ENCODE results near the gene TENT5C. TPM values are rescaled to one million over a fixed set of nuclear protein-coding genes. Genes with fewer than 3 reads are reported as not detected.

TENT5C gene
- total and polyA plus RNA-seq, 9 of the 15 experiments (the other 6 are each of a cell fraction or from before 2014, with no cell fraction given): 1.8 to 7.7 (median 4.0) TPM

DNA sequence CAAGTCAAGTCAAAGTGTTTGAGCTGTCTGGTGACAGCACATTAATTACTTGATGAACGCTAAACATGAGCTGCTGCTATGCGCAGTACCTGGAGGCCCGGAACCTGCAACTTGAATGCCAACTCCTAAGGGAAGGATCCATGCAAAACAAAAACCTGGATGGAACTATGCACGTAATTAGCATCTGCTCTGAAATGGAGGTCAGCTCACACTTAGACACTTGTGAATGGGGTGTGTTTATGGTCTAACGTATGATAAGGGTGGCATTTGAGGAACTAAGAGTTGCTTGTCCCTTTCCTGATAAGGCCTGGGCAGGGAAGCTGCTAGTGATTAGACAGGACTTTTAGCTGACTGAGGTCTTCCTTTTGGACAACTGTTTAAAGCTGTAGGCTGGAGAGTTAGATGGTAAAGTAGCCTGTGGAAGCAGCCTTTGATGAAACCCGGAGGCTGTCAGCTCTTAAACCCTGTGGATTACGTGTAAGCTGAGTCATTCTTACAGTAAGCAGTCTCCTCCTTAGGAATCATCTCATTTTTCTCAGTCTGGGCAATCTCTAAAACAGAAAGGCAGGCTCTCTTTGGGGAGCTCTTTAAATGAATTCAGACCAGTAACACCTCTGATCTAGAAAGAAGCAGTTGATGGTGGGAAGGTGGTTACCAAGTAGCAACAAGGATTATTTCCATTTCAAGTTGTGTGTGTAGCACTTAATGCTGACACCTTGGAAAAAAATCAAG lies 6.8 kb downstream of the TENT5C start (continued):
- TF ChIP-seq, protein P1, sequence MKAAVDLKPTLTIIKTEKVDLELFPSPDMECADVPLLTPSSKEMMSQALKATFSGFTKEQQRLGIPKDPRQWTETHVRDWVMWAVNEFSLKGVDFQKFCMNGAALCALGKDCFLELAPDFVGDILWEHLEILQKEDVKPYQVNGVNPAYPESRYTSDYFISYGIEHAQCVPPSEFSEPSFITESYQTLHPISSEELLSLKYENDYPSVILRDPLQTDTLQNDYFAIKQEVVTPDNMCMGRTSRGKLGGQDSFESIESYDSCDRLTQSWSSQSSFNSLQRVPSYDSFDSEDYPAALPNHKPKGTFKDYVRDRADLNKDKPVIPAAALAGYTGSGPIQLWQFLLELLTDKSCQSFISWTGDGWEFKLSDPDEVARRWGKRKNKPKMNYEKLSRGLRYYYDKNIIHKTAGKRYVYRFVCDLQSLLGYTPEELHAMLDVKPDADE (conservative IDR thresholded peaks at IDR 0.05; ENCODE audit: control insufficient read depth, low read depth, low read length): peak; percentile 66; the same call in 1 of the 2 replicates
- TF ChIP-seq GTF2E2 (tag; IDR thresholded peaks at IDR 0.05) (peak; percentile 21; the same call in 1 of the 2 replicates), CBX3 (IDR thresholded peaks at IDR 0.05; ENCODE audit: borderline replicate concordance in 1 of 2, low read length in 2 of 2) (peak in 1 of 2 experiments; percentile 46; a peak in 1 of 3 replicates), KLF10 (CRISPR knock-in tag; IDR thresholded peaks at IDR 0.05) (no peak), L3MBTL2 (IDR thresholded peaks at IDR 0.05) (peak; percentile 32), CREB1 (IDR thresholded peaks at IDR 0.05) (peak; percentile 81), CREB1 (CRISPR knock-in tag; IDR thresholded peaks at IDR 0.05) (peak; percentile 26; the same call in 1 of the 2 replicates), HLTF (IDR thresholded peaks at IDR 0.05) (peak; percentile 81), BACH1 (tag; IDR thresholded peaks at IDR 0.05) (peak; percentile 92), SIRT6 (IDR thresholded peaks at IDR 0.05; ENCODE audit: low read depth, low read length) (no peak), EP300 (IDR thresholded peaks at IDR 0.05; ENCODE audit: low read length) (peak; percentile 98), HDAC2 (IDR thresholded peaks at IDR 0.05) (peak; percentile 90), PHF21A (IDR thresholded peaks at IDR 0.05; ENCODE audit: borderline replicate concordance, low read depth) (peak; percentile 67; the same call in 1 of the 2 replicates), IRF2 (CRISPR knock-in tag; IDR thresholded peaks at IDR 0.05) (no peak), THRAP3 (IDR thresholded peaks at IDR 0.05; ENCODE audit: borderline replicate concordance) (no peak), BRD4 (IDR thresholded peaks at IDR 0.05) (no peak), ZNF165 (CRISPR knock-in tag; IDR thresholded peaks at IDR 0.05; ENCODE audit: borderline replicate concordance) (no peak), NR2F6 (CRISPR knock-in tag; IDR thresholded peaks at IDR 0.05) (no peak), ETV6 (IDR thresholded peaks at IDR 0.05; ENCODE audit: borderline replicate concordance in 1 of 2, low read depth in 2 of 2, low read length in 1 of 2) (peak; percentile 79 to 85; a peak in 2 of 4 replicates), ETV6 (CRISPR knock-in tag; IDR thresholded peaks at IDR 0.05; ENCODE audit: borderline replicate concordance) (no peak), ESRRB (CRISPR knock-in tag; IDR thresholded peaks at IDR 0.05; ENCODE audit: borderline replicate concordance) (no peak)
- TF ChIP-seq, protein P2, sequence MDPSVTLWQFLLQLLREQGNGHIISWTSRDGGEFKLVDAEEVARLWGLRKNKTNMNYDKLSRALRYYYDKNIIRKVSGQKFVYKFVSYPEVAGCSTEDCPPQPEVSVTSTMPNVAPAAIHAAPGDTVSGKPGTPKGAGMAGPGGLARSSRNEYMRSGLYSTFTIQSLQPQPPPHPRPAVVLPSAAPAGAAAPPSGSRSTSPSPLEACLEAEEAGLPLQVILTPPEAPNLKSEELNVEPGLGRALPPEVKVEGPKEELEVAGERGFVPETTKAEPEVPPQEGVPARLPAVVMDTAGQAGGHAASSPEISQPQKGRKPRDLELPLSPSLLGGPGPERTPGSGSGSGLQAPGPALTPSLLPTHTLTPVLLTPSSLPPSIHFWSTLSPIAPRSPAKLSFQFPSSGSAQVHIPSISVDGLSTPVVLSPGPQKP (CRISPR knock-in tag; IDR thresholded peaks at IDR 0.05): no peak
- TF ChIP-seq, protein P3, sequence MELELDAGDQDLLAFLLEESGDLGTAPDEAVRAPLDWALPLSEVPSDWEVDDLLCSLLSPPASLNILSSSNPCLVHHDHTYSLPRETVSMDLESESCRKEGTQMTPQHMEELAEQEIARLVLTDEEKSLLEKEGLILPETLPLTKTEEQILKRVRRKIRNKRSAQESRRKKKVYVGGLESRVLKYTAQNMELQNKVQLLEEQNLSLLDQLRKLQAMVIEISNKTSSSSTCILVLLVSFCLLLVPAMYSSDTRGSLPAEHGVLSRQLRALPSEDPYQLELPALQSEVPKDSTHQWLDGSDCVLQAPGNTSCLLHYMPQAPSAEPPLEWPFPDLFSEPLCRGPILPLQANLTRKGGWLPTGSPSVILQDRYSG (tag; conservative IDR thresholded peaks at IDR 0.05; ENCODE audit: low read depth): peak; percentile 71; the same call in 1 of the 2 replicates
- TF ChIP-seq, protein P4, sequence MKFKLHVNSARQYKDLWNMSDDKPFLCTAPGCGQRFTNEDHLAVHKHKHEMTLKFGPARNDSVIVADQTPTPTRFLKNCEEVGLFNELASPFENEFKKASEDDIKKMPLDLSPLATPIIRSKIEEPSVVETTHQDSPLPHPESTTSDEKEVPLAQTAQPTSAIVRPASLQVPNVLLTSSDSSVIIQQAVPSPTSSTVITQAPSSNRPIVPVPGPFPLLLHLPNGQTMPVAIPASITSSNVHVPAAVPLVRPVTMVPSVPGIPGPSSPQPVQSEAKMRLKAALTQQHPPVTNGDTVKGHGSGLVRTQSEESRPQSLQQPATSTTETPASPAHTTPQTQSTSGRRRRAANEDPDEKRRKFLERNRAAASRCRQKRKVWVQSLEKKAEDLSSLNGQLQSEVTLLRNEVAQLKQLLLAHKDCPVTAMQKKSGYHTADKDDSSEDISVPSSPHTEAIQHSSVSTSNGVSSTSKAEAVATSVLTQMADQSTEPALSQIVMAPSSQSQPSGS (CRISPR knock-in tag; IDR thresholded peaks at IDR 0.05): no peak

All from K562 (cell line).